H1 (cell line): ENCODE data around the gene DOCK1. TPM values are rescaled to one million over a fixed set of nuclear protein-coding genes. Genes with fewer than 3 reads are reported as not detected.

Source experiments
- CTCF ChIA-PET: fragments of 300-600 bp; sonication (Branson Sonifier 250); formaldehyde crosslinking; loops from one replicate; lab custom pipeline; 2021; ENCODE audit not compliant: partially characterized antibody; lab: Charles Lee
- POLR2A ChIA-PET: fragments of 300-600 bp; sonication (Branson Sonifier 250); formaldehyde crosslinking; loops from one replicate; lab custom pipeline; 2021; ENCODE audit warnings: inconsistent platforms; ENCODE audit not compliant: partially characterized antibody; lab: Charles Lee
- DNase-seq, 2 experiments: peaks; one replicate each; pipeline versions ENCODE4 v3.0.0 to v3.0.0-alpha.2; 2010 to 2022; ENCODE audit warnings: low spot score in 2 of 2, low read depth in 1 of 2, mixed read lengths in 1 of 2
- FAIRE-seq: peaks from 2 replicates; lab custom pipeline; 2011; peaks lifted over from hg19 to GRCh38; lab: Jason Lieb, UNC
- H2AFZ ChIP-seq: 2 replicates; pipeline ENCODE4 v1.8.1; 2012; ENCODE audit warnings: low read length, inconsistent platforms
- H2AK5ac ChIP-seq: 2 replicates; pipeline ENCODE4 v1.6.1; 2013; ENCODE audit warnings: low read depth, low read length
- H2BK120ac ChIP-seq: replicated peaks from 2 replicates; pipeline ENCODE3; 2013; ENCODE audit warnings: low read depth, low read length, inconsistent platforms
- H2BK12ac ChIP-seq: 2 replicates; pipeline ENCODE4 v1.6.1; 2013; ENCODE audit warnings: low read depth, low read length
- H2BK15ac ChIP-seq: 2 replicates; pipeline ENCODE4 v1.6.1; 2013; ENCODE audit warnings: low read length
- H2BK20ac ChIP-seq: 2 replicates; pipeline ENCODE4 v1.6.1; 2013; ENCODE audit warnings: low read length
- H2BK5ac ChIP-seq: 2 replicates; pipeline ENCODE4 v1.6.1; 2013; ENCODE audit warnings: low read depth, low read length
- H3K14ac ChIP-seq: 2 replicates; pipeline ENCODE4 v1.6.1; 2013; ENCODE audit warnings: inconsistent platforms; ENCODE audit not compliant: insufficient read length
- H3K18ac ChIP-seq: 2 replicates; pipeline ENCODE4 v1.6.1; 2013; ENCODE audit warnings: low read length; ENCODE audit errors: extremely low read depth
- H3K23ac ChIP-seq: 2 replicates; pipeline ENCODE4 v1.6.1; 2013; ENCODE audit warnings: inconsistent platforms; ENCODE audit not compliant: insufficient read length
- H3K23me2 ChIP-seq: 2 replicates; pipeline ENCODE4 v1.6.1; 2013; ENCODE audit warnings: low read depth, low read length
- H3K27ac ChIP-seq: 2 replicates; pipeline ENCODE4 v1.6.1; 2011; ENCODE audit warnings: low read depth, low read length, inconsistent platforms
- H3K27me3 ChIP-seq, 4 experiments: replicated peaks in 1 of 4; 1 replicate in 1 of 4; 2 replicates in 3 of 4; pipeline versions ENCODE4 v1.6.1 to v1.8.1; 2011 to 2013; ENCODE audit warnings: low read length in 3 of 4, mild to moderate bottlenecking in 3 of 4, inconsistent platforms in 2 of 4, mixed read lengths in 2 of 4, moderate library complexity in 1 of 4; ENCODE audit not compliant: control insufficient read depth in 3 of 4, insufficient read depth in 3 of 4; ENCODE audit errors: extremely low read depth in 1 of 4
- H3K36me3 ChIP-seq, 4 experiments: 2 replicates each; pipeline versions ENCODE4 v1.6.1 to v1.8.1; 2011 to 2013; ENCODE audit warnings: mild to moderate bottlenecking in 4 of 4, low read length in 3 of 4, moderate library complexity in 2 of 4, control low read depth in 1 of 4, inconsistent platforms in 1 of 4; ENCODE audit not compliant: insufficient read depth in 4 of 4, control insufficient read depth in 2 of 4
- H3K4ac ChIP-seq: replicated peaks from 2 replicates; pipeline ENCODE3; 2013; ENCODE audit warnings: low read length, low read depth, mixed read lengths, inconsistent platforms; ENCODE audit not compliant: insufficient read length
- H3K4me1 ChIP-seq, 4 experiments: replicated peaks in 1 of 4; 1 replicate in 1 of 4; 2 replicates in 3 of 4; pipeline versions ENCODE4 v1.6.1 to v1.8.1; 2011 to 2013; ENCODE audit warnings: low read length in 3 of 4, inconsistent platforms in 2 of 4, mixed read lengths in 1 of 4; ENCODE audit not compliant: insufficient read depth in 4 of 4, control insufficient read depth in 3 of 4
- H3K4me2 ChIP-seq, 2 experiments: 2 replicates each; pipeline versions ENCODE4 v1.6.1 to v1.8.1; 2011 to 2013; ENCODE audit warnings: low read depth in 2 of 2, low read length in 2 of 2, control low read depth in 1 of 2, inconsistent platforms in 1 of 2, mild to moderate bottlenecking in 1 of 2; ENCODE audit not compliant: insufficient read depth in 1 of 2
- H3K4me3 ChIP-seq, 4 experiments: fragments of 200-600, 300-600 bp in 1 of 4; sonication (generic), shearing (Covaris generic), sonication (Bioruptor Twin) in 1 of 4; 2 replicates each; pipeline versions ENCODE4 v1.5.1 to v1.8.1; 2011 to 2016; ENCODE audit warnings: low read length in 4 of 4, low read depth in 3 of 4, control low read depth in 2 of 4, inconsistent platforms in 2 of 4, mild to moderate bottlenecking in 2 of 4, mixed read lengths in 1 of 4, moderate library complexity in 1 of 4; ENCODE audit not compliant: insufficient read depth in 2 of 4; ENCODE audit errors: extremely low read depth in 1 of 4
- H3K56ac ChIP-seq: replicated peaks from 2 replicates; pipeline ENCODE3; 2013; ENCODE audit warnings: low read depth, mild to moderate bottlenecking, mixed read lengths, low read length, inconsistent platforms; ENCODE audit not compliant: insufficient read length
- H3K79me1 ChIP-seq: 2 replicates; pipeline ENCODE4 v1.6.1; 2013; ENCODE audit warnings: low read depth, low read length, control low read depth
- H3K79me2 ChIP-seq, 2 experiments: 2 replicates each; pipeline versions ENCODE4 v1.6.1 to v1.8.1; 2012 to 2013; ENCODE audit warnings: low read length in 2 of 2, mild to moderate bottlenecking in 2 of 2, inconsistent platforms in 1 of 2; ENCODE audit not compliant: insufficient read depth in 2 of 2, control insufficient read depth in 1 of 2
- H3K9ac ChIP-seq, 4 experiments: replicated peaks in 1 of 4; 1 replicate in 1 of 4; 2 replicates in 3 of 4; pipeline versions ENCODE4 v1.6.1 to v1.8.1; 2011 to 2013; ENCODE audit warnings: low read depth in 3 of 4, low read length in 3 of 4, control low read depth in 2 of 4, mild to moderate bottlenecking in 2 of 4, moderate library complexity in 2 of 4, inconsistent platforms in 1 of 4; ENCODE audit errors: extremely low read depth in 1 of 4
- H3K9me3 ChIP-seq, 2 experiments: 2 replicates each; pipeline versions ENCODE4 v1.6.1 to v1.8.1; 2012 to 2013; ENCODE audit warnings: mild to moderate bottlenecking in 2 of 2, moderate library complexity in 2 of 2, control low read depth in 1 of 2, inconsistent platforms in 1 of 2, low read depth in 1 of 2, low read length in 1 of 2, mixed read lengths in 1 of 2; ENCODE audit not compliant: insufficient read depth in 2 of 2
- H4K20me1 ChIP-seq, 2 experiments: replicated peaks in 1 of 2; 2 replicates each; pipeline versions ENCODE3 to v1.8.1; 2011 to 2013; ENCODE audit warnings: inconsistent platforms in 2 of 2, low read length in 2 of 2, mild to moderate bottlenecking in 1 of 2; ENCODE audit not compliant: insufficient read depth in 2 of 2, control insufficient read depth in 1 of 2
- H4K5ac ChIP-seq: 2 replicates; pipeline ENCODE4 v1.6.1; 2013; ENCODE audit warnings: low read length, low read depth, mixed read lengths, inconsistent platforms; ENCODE audit not compliant: insufficient read length
- H4K8ac ChIP-seq: 2 replicates; pipeline ENCODE4 v1.8.0; 2013; ENCODE audit warnings: mild to moderate bottlenecking, moderate library complexity, low read length, inconsistent platforms; ENCODE audit not compliant: insufficient read depth; ENCODE audit errors: extremely low read depth
- H4K91ac ChIP-seq: replicated peaks from 2 replicates; pipeline ENCODE3; 2013; ENCODE audit warnings: low read length, mixed read lengths, inconsistent platforms; ENCODE audit not compliant: insufficient read length
- FOSL1 ChIP-seq: IDR thresholded peaks from 2 replicates; pipeline ENCODE4 v1.6.1; 2011; ENCODE audit warnings: mild to moderate bottlenecking, low read depth, low read length, moderate library complexity; ENCODE audit not compliant: insufficient read depth
- GTF2F1 ChIP-seq: IDR thresholded peaks from 2 replicates; pipeline ENCODE4 v1.6.1; 2012; ENCODE audit warnings: low read depth, low read length, improper control_type of control experiment, borderline replicate concordance
- SP1 ChIP-seq: IDR thresholded peaks from 2 replicates; pipeline ENCODE4 v1.6.1; 2011; ENCODE audit warnings: low read depth, low read length
- SP4 ChIP-seq: IDR thresholded peaks from 2 replicates; pipeline ENCODE4 v1.6.1; 2012; ENCODE audit warnings: low read length, inconsistent platforms
- WGBS, 2 experiments: shearing (Covaris generic) in 1 of 2; methylation state at CpG; one replicate each; pipeline versions ENCODE4 v1.1.6 to v1.1.7; 2013 to 2015; ENCODE audit warnings: low lambda C conversion rate in 2 of 2, mixed read lengths in 2 of 2, inconsistent platforms in 1 of 2, low coverage in 1 of 2, missing lambda C conversion rate in 1 of 2; ENCODE audit not compliant: insufficient replicate concordance in 2 of 2, insufficient coverage in 1 of 2, insufficient read length in 1 of 2; ENCODE audit errors: extremely low coverage in 1 of 2, missing lambda C conversion rate in 1 of 2; 5-methylcytosine and 5-hydroxymethylcytosine counted together
- polyA plus RNA-seq, 7 experiments: library from polyadenylated mRNA; depleted of rRNA in 3 of 7; stranded (reverse) in 5 of 7; unstranded in 2 of 7; fragments of >200 nt in 5 of 7; fragments of 200-250 nt in 2 of 7; gene quantifications; 1 replicate in 5 of 7; 2 replicates in 1 of 7; 4 replicates in 1 of 7; pipeline versions ENCODE4 v1.2.1 to v1.2.3, GENCODE V29; 2011 to 2013; ENCODE audit warnings: missing spikeins in 2 of 7, mixed read lengths in 2 of 7
- total RNA-seq: library from RNA; stranded (reverse); fragmentation: NEBNext Ultra II Directional; extraction: Animal tissue kit (Norgen Biotek cat#: 25700); gene quantifications from 2 replicates; pipeline ENCODE4 v1.2.1, GENCODE V29; 2021

Gene DOCK1
- total and polyA plus RNA-seq, 2 of the 8 experiments (the other 6 are each of a cell fraction or from before 2014, with no cell fraction given): 11.6 to 53.0 TPM

GRCh38 chr10:127378628-127379027 lies 473.4 kb downstream of the DOCK1 start:
- ChIA-PET CTCF (no interaction called here), POLR2A (no interaction called here)
- no peak overlapping the region for H3K14ac ChIP-seq
- no peak overlapping the region for H4K8ac ChIP-seq
- H3K36me3 ChIP-seq: peaks cover 0 to 8% (median 0%) of the 10 kb centered on the region in 4 experiments; a peak in 3 of 8 replicates
- no peaks in the 10 kb centered on the region for H3K79me1 ChIP-seq
- H4K20me1 ChIP-seq: no peaks in the 10 kb centered on the region
- no peak overlapping the region for H2BK120ac ChIP-seq
- no peak overlapping the region for H3K23ac ChIP-seq
- no peak overlapping the region for H3K27ac ChIP-seq
- no peak overlapping the region for H3K18ac ChIP-seq
- no peak for DNase-seq
- H3K4ac ChIP-seq: no peak overlapping the region
- no peak for FAIRE-seq
- no peak overlapping the region for H2BK5ac ChIP-seq
- H4K5ac ChIP-seq: no peak overlapping the region
- no peak overlapping the region for H2BK15ac ChIP-seq
- H4K91ac ChIP-seq: no peak overlapping the region
- H3K4me1 ChIP-seq: no peaks in the 10 kb centered on the region
- H3K23me2 ChIP-seq: no peaks in the 10 kb centered on the region
- H3K56ac ChIP-seq: no peak overlapping the region
- H2BK12ac ChIP-seq: no peak overlapping the region
- no peak overlapping the region for H2AFZ ChIP-seq
- 89% methylated on average over 5 of the region's 5 CpGs; no CpG with 5 or more reads in 1 of the 2 experiments for WGBS, 2 experiments
- no peak overlapping the region for H2BK20ac ChIP-seq
- no peak overlapping the region for H3K4me2 ChIP-seq
- H3K9ac ChIP-seq: no peak overlapping the region
- no peaks in the 10 kb centered on the region for H3K9me3 ChIP-seq
- no peaks in the 10 kb centered on the region for H3K27me3 ChIP-seq
- H2AK5ac ChIP-seq: no peak overlapping the region
- no peaks in the 10 kb centered on the region for H3K79me2 ChIP-seq
- no peak overlapping the region for H3K4me3 ChIP-seq
- TF ChIP-seq GTF2F1: no peak
- no peak for TF ChIP-seq SP4
- no peak for TF ChIP-seq FOSL1
- TF ChIP-seq SP1: no peak
